HG03432 (cell line): ENCODE measurements around the gene RAD51.
A peak's percentile ranks its signal among the peaks of the same experiment; 100 is the strongest.
"Not testable (repeated sequence)": the region's sequence is repeated elsewhere in the genome, so short reads cannot be mapped to it uniquely, and the experiment has no call there.

Experiments used
- ATAC-seq: cut with Tn5 transposase; IDR thresholded peaks from one replicate; pipeline ENCODE4 v1.9.1; 2021; ENCODE audit warnings: mild to moderate bottlenecking, moderate library complexity; ENCODE audit not compliant: unreplicated experiment

Gene RAD51

GRCh38 chr15:40694688-40695468 lies at the start of gene RAD51:
Gene RAD51, plus strand, starts transcription at chr15:40695174. Its CDS starts 3,585 bp downstream, at chr15:40698759.
- ATAC-seq = peak; percentile 89

- ATAC-seq = no peak
Measured at GRCh38 chr15:40647523-40647922, 47.5 kb upstream of the RAD51 start.

GRCh38 chr15:40650479-40650878 lies 44.5 kb upstream of the RAD51 start:
- ATAC-seq = no peak

GRCh38 chr15:40660686-40661085 lies 34.3 kb upstream of the RAD51 start:
- ATAC-seq = no peak

- ATAC-seq = no peak
Measured at GRCh38 chr15:40664909-40665308, 30.1 kb upstream of the RAD51 start.

- ATAC-seq = not testable (repeated sequence)
Measured at GRCh38 chr15:40676290-40676689, 18.7 kb upstream of the RAD51 start.

GRCh38 chr15:40676906-40677305 lies 18.1 kb upstream of the RAD51 start:
- not testable (repeated sequence) for ATAC-seq

GRCh38 chr15:40680151-40680550 lies 14.8 kb upstream of the RAD51 start:
- no peak for ATAC-seq

- not testable (repeated sequence) for ATAC-seq
Measured at GRCh38 chr15:40680959-40681358, 14.0 kb upstream of the RAD51 start.

- ATAC-seq = no peak
Measured at GRCh38 chr15:40684381-40684780, 10.6 kb upstream of the RAD51 start.

GRCh38 chr15:40685376-40685775 lies 9.6 kb upstream of the RAD51 start:
- ATAC-seq = no peak

- ATAC-seq = no peak
Measured at GRCh38 chr15:40688932-40689799, 5.8 kb upstream of the RAD51 start.

GRCh38 chr15:40691737-40692136 lies 3.2 kb upstream of the RAD51 start:
- ATAC-seq = no peak

- peak; percentile 7 for ATAC-seq
Measured at GRCh38 chr15:40693904-40694687, 878 bp upstream of the RAD51 start.

GRCh38 chr15:40695469-40695890 lies 506 bp downstream of the RAD51 start:
- peak; percentile 32 for ATAC-seq

GRCh38 chr15:40696228-40696627 lies 1.3 kb downstream of the RAD51 start:
- no peak for ATAC-seq

- ATAC-seq = no peak
Measured at GRCh38 chr15:40697916-40698315, 2.9 kb downstream of the RAD51 start.

- ATAC-seq = no peak
Measured at GRCh38 chr15:40702077-40702476, 7.1 kb downstream of the RAD51 start.

- ATAC-seq = no peak
Measured at GRCh38 chr15:40706121-40706520, 11.1 kb downstream of the RAD51 start.

GRCh38 chr15:40714144-40714543 lies 19.2 kb downstream of the RAD51 start:
- no peak for ATAC-seq

- ATAC-seq = no peak
Measured at GRCh38 chr15:40716165-40716564, 21.2 kb downstream of the RAD51 start.
